ENCODE data around the gene LHX4. TPM values are rescaled to one million over a fixed set of nuclear protein-coding genes. Genes with fewer than 3 reads are reported as not detected.

LHX4 gene
- total RNA-seq, 1 donor from 2014 or later = under 0.01 TPM

- Histone ChIP-seq H3K36me3 (ENCODE audit: control insufficient read depth, insufficient read depth, low read length) (no peaks in the 10 kb centered on the region), H3K27me3 (ENCODE audit: control insufficient read depth, insufficient read depth, low read length) (peaks cover 31% of the 10 kb centered on the region), H3K4me3 (ENCODE audit: low read depth, low read length) (no peak overlapping the region)
- TF ChIP-seq CTCF (IDR thresholded peaks at IDR 0.05; ENCODE audit: insufficient read depth, low read length, severe bottlenecking) = no peak
- DNase-seq (ENCODE audit: low read depth) (no peak), FAIRE-seq (no peak)
Measured at GRCh38 chr1:180224902-180225301, 5.2 kb upstream of the LHX4 start.

GRCh38 chr1:180225403-180225802 is 4.7 kb upstream of the LHX4 start:
- no peak for TF ChIP-seq CTCF (IDR thresholded peaks at IDR 0.05; ENCODE audit: insufficient read depth, low read length, severe bottlenecking)
- H3K36me3 ChIP-seq (ENCODE audit: control insufficient read depth, insufficient read depth, low read length) = no peaks in the 10 kb centered on the region
- H3K4me3 ChIP-seq (ENCODE audit: low read depth, low read length) = no peak overlapping the region
- FAIRE-seq (no peak), DNase-seq (ENCODE audit: low read depth) (no peak)
- H3K27me3 ChIP-seq (ENCODE audit: control insufficient read depth, insufficient read depth, low read length) = peaks cover 33% of the 10 kb centered on the region

- TF ChIP-seq CTCF (IDR thresholded peaks at IDR 0.05; ENCODE audit: insufficient read depth, low read length, severe bottlenecking) = no peak
- Histone ChIP-seq H3K36me3 (ENCODE audit: control insufficient read depth, insufficient read depth, low read length) (no peaks in the 10 kb centered on the region), H3K27me3 (ENCODE audit: control insufficient read depth, insufficient read depth, low read length) (peaks cover 49% of the 10 kb centered on the region), H3K4me3 (ENCODE audit: low read depth, low read length) (no peak overlapping the region)
- DNase-seq (ENCODE audit: low read depth) (no peak), FAIRE-seq (no peak)
Measured at GRCh38 chr1:180227861-180228647, 2.0 kb upstream of the LHX4 start.

GRCh38 chr1:180228648-180229482 is 1.2 kb upstream of the LHX4 start:
- FAIRE-seq (no peak), DNase-seq (ENCODE audit: low read depth) (no peak)
- no peak for TF ChIP-seq CTCF (IDR thresholded peaks at IDR 0.05; ENCODE audit: insufficient read depth, low read length, severe bottlenecking)
- no peaks in the 10 kb centered on the region for H3K36me3 ChIP-seq (ENCODE audit: control insufficient read depth, insufficient read depth, low read length)
- H3K27me3 ChIP-seq (ENCODE audit: control insufficient read depth, insufficient read depth, low read length) = peaks cover 56% of the 10 kb centered on the region
- peak overlapping the region; percentile 46 for H3K4me3 ChIP-seq (ENCODE audit: low read depth, low read length)

- DNase-seq (ENCODE audit: low read depth) (no peak), FAIRE-seq (no peak)
- Histone ChIP-seq H3K36me3 (ENCODE audit: control insufficient read depth, insufficient read depth, low read length) (no peaks in the 10 kb centered on the region), H3K4me3 (ENCODE audit: low read depth, low read length) (peak overlapping the region; percentile 46), H3K27me3 (ENCODE audit: control insufficient read depth, insufficient read depth, low read length) (peaks cover 62% of the 10 kb centered on the region)
- TF ChIP-seq CTCF (IDR thresholded peaks at IDR 0.05; ENCODE audit: insufficient read depth, low read length, severe bottlenecking) = no peak
Measured at GRCh38 chr1:180230416-180230790, 339 bp downstream of the LHX4 start.

All from bronchial epithelial cell (primary cell).